GM12873 (cell line): ENCODE data around the gene FHIT.

Source experiments
- CTCF ChIP-seq: IDR thresholded peaks from 2 replicates; pipeline ENCODE4 v1.5.1; 2012; ENCODE audit warnings: low read depth, mild to moderate bottlenecking, moderate library complexity, low read length, control low read depth; ENCODE audit not compliant: insufficient read depth; ENCODE audit errors: missing control alignments

FHIT gene

GRCh38 chr3:60182697-60183096 lies 1068.6 kb downstream of the FHIT start:
- TF ChIP-seq CTCF, result no peak

- TF ChIP-seq CTCF, result no peak
Measured at GRCh38 chr3:60178931-60179653, 1072.2 kb downstream of the FHIT start.

DNA sequence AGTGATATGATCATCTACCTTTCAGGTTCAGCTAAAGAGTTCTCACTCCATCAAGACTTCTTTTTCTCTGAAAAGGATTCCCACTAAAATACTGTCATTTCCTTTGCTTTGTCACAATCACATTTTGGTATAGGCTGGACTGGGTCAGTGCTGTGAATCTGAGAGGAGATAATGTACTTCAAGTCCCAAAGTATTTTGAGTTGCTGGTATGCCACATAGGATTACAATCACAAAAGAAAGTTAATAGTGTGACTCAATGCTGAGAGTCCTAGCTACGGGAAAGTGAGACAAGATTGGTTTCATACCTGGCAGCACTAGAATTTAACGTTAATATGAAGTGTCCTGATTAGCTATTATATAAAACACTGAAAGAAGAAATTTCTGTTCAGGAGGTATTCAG lies 1073.5 kb downstream of the FHIT start:
- no peak for TF ChIP-seq CTCF

GRCh38 chr3:60176614-60177013 lies 1074.6 kb downstream of the FHIT start:
- TF ChIP-seq CTCF, result no peak

- no peak for TF ChIP-seq CTCF
Measured at GRCh38 chr3:60175680-60176079, 1075.6 kb downstream of the FHIT start.

GRCh38 chr3:60169755-60170154 lies 1081.5 kb downstream of the FHIT start:
- no peak for TF ChIP-seq CTCF

- no peak for TF ChIP-seq CTCF
Measured at GRCh38 chr3:60167186-60167585, 1084.1 kb downstream of the FHIT start.
